Measurements from ENCODE around the gene ETFBKMT.
"Not testable (repeated sequence)": the region's sequence is repeated elsewhere in the genome, so short reads cannot be mapped to it uniquely, and the experiment has no call there.

ETFBKMT gene

GRCh38 chr12:31658471-31659086 is 909 bp upstream of the ETFBKMT start:
- DNase-seq, result no peak

GRCh38 chr12:31662176-31662849 is 2.8 kb downstream of the ETFBKMT start:
- no peak for DNase-seq

GRCh38 chr12:31663576-31663975 is 4.1 kb downstream of the ETFBKMT start:
- DNase-seq, result no peak

GRCh38 chr12:31664038-31664437 is 4.5 kb downstream of the ETFBKMT start:
- no peak for DNase-seq

- DNase-seq, result no peak
Observed at GRCh38 chr12:31669020-31669419, 9.5 kb downstream of the ETFBKMT start.

- DNase-seq, result not testable (repeated sequence)
Observed at GRCh38 chr12:31669582-31669981, 10.1 kb downstream of the ETFBKMT start.

- no peak for DNase-seq
Observed at GRCh38 chr12:31672521-31672920, 13.0 kb downstream of the ETFBKMT start.

GRCh38 chr12:31682136-31682962 is 22.9 kb downstream of the ETFBKMT start:
- peak; percentile 72 for DNase-seq

GRCh38 chr12:31685801-31686200 is 26.3 kb downstream of the ETFBKMT start:
- DNase-seq, result no peak

- DNase-seq, result no peak
Observed at GRCh38 chr12:31687101-31687527, 27.6 kb downstream of the ETFBKMT start.

- DNase-seq, result not testable (repeated sequence)
Observed at GRCh38 chr12:31689921-31690320, 30.4 kb downstream of the ETFBKMT start.

- DNase-seq, result no peak
Observed at GRCh38 chr12:31702047-31702446, 42.6 kb downstream of the ETFBKMT start.

GRCh38 chr12:31705621-31706020 is 46.1 kb downstream of the ETFBKMT start:
- no peak for DNase-seq

GRCh38 chr12:31708118-31708517 is 48.6 kb downstream of the ETFBKMT start:
- not testable (repeated sequence) for DNase-seq

- DNase-seq, result no peak
Observed at GRCh38 chr12:31710021-31710818, 50.7 kb downstream of the ETFBKMT start.

- DNase-seq, result no peak
Observed at GRCh38 chr12:31712877-31713276, 53.4 kb downstream of the ETFBKMT start.

GRCh38 chr12:31714406-31715271 is 55.2 kb downstream of the ETFBKMT start:
- DNase-seq, result no peak

GRCh38 chr12:31715283-31715825 is 55.9 kb downstream of the ETFBKMT start:
- peak; percentile 9 for DNase-seq

GRCh38 chr12:31716998-31717397 is 57.5 kb downstream of the ETFBKMT start:
- not testable (repeated sequence) for DNase-seq

- DNase-seq, result not testable (repeated sequence)
Observed at GRCh38 chr12:31718542-31719198, 59.2 kb downstream of the ETFBKMT start.

GRCh38 chr12:31722580-31722979 is 63.1 kb downstream of the ETFBKMT start:
- no peak for DNase-seq
